Measurements from ENCODE around the gene LRSAM1. TPM values are rescaled to one million over a fixed set of nuclear protein-coding genes. Genes with fewer than 3 reads are reported as not detected.

The LRSAM1 gene
- total and polyA plus RNA-seq, 9 of the 15 experiments (the other 6 are each of a cell fraction or from before 2014, with no cell fraction given) = 0.07 to 16.2 (median 4.7) TPM

- TF ChIP-seq MLLT1 (IDR thresholded peaks at IDR 0.05) (peak in 1 of 2 experiments; percentile 59; a peak in 1 of 4 replicates), MAZ (CRISPR knock-in tag; conservative IDR thresholded peaks at IDR 0.05 in 1 of 2, IDR thresholded peaks at IDR 0.05 in 1 of 2) (peak in 1 of 2 experiments; percentile 77; a peak in 3 of 4 replicates), EP300 (IDR thresholded peaks at IDR 0.05; ENCODE audit: low read length) (peak; percentile 62), RHOXF2B (CRISPR knock-in tag; conservative IDR thresholded peaks at IDR 0.05) (0 out of 2 replicates have a peak, but pooled peaks have one; percentile 70), ZNF639 (CRISPR knock-in tag; conservative IDR thresholded peaks at IDR 0.05 in 1 of 2, IDR thresholded peaks at IDR 0.05 in 1 of 2) (peak in 1 of 2 experiments; percentile 81; a peak in 2 of 4 replicates), ADNP (tag; IDR thresholded peaks at IDR 0.05) (peak; percentile 70; the same call in 1 of the 2 replicates), POLR2A (conservative IDR thresholded peaks at IDR 0.05) (no peak), ERF (CRISPR knock-in tag; IDR thresholded peaks at IDR 0.05) (0 out of 2 replicates have a peak, but pooled peaks have one; percentile 73), ZKSCAN1 (IDR thresholded peaks at IDR 0.05; ENCODE audit: low read depth, low read length) (no peak), VEZF1 (CRISPR knock-in tag; IDR thresholded peaks at IDR 0.05) (peak; percentile 39; the same call in 1 of the 2 replicates)
Measured at GRCh38 chr9:127506814-127507750, 55.8 kb downstream of the LRSAM1 start (continued).

Measured in K562 (cell line).